Left lobe of liver (tissue), 1 donor: ENCODE measurements around the gene IRF8. TPM values are rescaled to one million over a fixed set of nuclear protein-coding genes. Genes with fewer than 3 reads are reported as not detected.

Source experiments
- total RNA-seq: library from RNA; stranded (reverse); gene quantifications from one replicate; pipeline ENCODE4 v1.2.1, GENCODE V29; 2021
- donor health status: DM: no; HTN: yes; CAD: no.

Gene IRF8
- total RNA-seq, 1 donor from 2014 or later = 9.0 TPM

Other genes starting within 250 kb of the IRF8 start
- 0.88 TPM for gene GINS2, start 210.2 kb upstream of the IRF8 start, total RNA-seq
- 0.30 TPM for gene C16orf74, start 148.1 kb upstream of the IRF8 start, total RNA-seq
- 13.3 TPM for gene EMC8, start 99.6 kb upstream of the IRF8 start, total RNA-seq
- 302 TPM for gene COX4I1, start 99.5 kb upstream of the IRF8 start, total RNA-seq